Fibroblast of skin of left biceps (primary cell): ENCODE results near the gene CRLF3.
"Not testable (repeated sequence)": the region's sequence is repeated elsewhere in the genome, so short reads cannot be mapped to it uniquely, and the experiment has no call there.

ENCODE experiments used
- DNase-seq, 2 experiments: peaks; one replicate each; pipeline ENCODE4 v3.0.0-alpha.2; 2013; ENCODE audit warnings: low read depth in 2 of 2

The CRLF3 gene

DNA sequence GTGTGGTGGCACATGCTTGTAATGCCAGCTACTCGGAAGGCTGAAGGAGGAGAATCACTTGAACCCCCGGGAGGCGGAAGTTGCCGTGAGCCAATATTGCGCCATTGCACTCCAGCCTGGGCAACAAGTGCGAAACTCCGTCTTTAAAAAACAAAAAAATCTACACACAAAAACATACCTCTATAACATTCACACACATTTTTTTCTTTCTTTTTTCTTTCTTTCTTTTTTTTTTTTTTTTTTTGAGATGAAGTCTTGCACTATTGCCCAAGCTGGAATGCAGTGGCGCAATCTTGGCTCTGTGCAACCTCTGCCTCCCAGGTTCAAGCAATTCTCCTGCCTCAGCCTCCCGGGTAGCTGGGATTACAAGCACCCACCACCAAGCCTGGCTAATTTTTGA lies 9.6 kb downstream of the CRLF3 start:
- DNase-seq: not testable (repeated sequence)

DNA sequence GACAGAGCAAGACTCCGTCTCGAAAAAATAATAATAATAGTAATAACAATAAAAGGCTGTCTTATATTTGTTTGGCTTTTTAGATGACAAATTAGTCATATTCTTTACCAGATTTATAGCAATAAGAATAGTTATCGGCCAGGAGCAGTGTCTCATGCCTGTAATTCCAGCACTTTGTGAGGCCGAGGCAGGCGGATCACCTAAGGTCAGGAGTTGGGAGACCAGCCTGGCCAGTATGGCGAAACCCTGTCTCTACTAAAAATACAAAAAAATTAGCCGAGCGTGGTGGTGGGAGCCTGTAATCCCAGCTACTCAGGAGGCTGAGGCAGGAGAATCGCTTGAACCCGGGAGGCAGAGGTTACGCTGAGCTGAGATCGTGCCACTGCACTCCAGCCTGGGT lies 10.3 kb downstream of the CRLF3 start:
- DNase-seq: not testable (repeated sequence)

DNA sequence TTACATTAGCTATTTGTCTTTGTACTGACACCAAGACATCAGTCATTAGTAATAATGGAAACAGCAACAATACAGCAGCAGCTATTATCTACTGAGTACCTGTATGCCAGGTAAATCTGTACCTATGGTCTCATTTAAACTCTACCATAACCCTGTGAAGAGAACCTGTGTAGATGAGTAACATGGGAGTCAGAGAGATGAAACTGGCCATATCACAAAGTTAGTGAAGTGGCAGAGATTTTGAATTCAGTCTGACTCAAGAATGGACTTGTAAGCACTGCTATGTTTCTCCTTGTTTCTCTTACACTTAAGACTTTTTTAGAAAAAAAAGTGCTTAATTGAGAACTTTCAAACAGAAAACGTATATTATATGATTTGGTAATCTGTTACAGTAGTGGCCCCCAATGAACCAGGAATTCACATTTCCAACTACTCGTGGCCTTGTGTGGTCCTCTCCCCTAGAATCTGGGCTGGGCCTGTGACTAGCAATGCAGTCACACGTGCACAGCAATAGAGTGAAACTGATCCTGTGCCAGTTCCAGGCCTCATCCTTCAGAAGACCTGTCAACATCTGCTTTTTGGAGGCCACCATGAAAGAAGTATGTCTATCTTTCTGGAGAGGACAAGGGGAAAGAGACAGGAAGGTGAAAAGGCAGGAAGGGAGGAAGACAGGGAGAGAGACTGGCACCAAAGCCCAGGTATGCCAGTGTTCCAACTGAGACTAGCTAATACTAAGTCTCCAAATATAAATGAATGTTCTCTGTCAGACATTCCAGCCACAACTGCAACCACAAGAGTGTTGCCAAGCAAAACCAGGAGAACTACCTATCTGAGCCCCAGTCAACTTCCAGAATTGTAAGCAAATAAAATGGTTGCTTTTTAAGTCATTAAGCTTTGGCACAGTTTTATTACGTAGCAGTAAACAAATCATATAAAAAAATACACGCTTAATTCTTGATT lies 12.0 kb downstream of the CRLF3 start:
- no peak for DNase-seq

DNA sequence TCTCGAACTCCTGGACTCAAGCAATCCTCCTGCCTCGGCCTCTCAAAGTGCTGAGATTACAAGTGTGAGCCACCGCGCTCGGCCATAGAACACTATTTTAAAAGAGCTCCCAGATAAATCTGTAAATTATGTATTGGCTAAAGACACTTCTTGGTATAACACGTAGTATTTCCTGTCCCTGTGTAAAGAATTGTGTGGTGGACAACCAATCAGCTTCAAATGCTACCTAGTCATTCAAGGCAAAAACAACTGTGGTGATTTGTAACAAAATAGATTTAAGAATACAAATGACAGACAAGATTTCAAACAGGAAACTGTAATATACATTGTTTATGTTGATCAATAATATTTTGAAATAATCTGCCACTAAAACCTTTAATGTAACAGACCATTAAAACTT lies 14.6 kb downstream of the CRLF3 start:
- DNase-seq: no peak

GRCh38 chr17:30808785-30809286 lies 15.7 kb downstream of the CRLF3 start:
- DNase-seq: no peak

- no peak for DNase-seq
Observed at GRCh38 chr17:30807896-30808295, 16.6 kb downstream of the CRLF3 start.

GRCh38 chr17:30805944-30806456 lies 18.5 kb downstream of the CRLF3 start:
- DNase-seq: no peak

GRCh38 chr17:30801671-30802070 lies 22.8 kb downstream of the CRLF3 start:
- DNase-seq: no peak

DNA sequence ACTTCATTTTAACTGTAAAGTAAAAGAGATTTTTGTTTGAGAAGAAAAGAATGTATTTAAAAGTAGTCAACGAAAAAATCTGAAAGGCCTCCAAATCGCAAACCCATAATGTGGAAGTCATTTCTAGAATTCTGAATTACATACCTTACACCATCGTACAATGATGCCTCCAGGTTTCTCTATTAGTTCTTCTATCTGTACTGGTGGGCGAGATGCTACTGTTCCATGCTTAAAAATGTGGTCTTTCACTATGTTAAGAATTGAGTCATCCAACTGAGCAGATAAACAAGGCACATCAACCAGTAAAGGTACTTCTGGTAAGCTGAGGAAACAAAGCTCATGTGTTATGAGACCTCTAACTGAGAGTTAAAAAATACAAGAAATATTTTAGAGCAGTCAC lies 28.5 kb downstream of the CRLF3 start:
- no peak for DNase-seq

GRCh38 chr17:30794372-30794771 lies 30.1 kb downstream of the CRLF3 start:
- no peak for DNase-seq

DNA sequence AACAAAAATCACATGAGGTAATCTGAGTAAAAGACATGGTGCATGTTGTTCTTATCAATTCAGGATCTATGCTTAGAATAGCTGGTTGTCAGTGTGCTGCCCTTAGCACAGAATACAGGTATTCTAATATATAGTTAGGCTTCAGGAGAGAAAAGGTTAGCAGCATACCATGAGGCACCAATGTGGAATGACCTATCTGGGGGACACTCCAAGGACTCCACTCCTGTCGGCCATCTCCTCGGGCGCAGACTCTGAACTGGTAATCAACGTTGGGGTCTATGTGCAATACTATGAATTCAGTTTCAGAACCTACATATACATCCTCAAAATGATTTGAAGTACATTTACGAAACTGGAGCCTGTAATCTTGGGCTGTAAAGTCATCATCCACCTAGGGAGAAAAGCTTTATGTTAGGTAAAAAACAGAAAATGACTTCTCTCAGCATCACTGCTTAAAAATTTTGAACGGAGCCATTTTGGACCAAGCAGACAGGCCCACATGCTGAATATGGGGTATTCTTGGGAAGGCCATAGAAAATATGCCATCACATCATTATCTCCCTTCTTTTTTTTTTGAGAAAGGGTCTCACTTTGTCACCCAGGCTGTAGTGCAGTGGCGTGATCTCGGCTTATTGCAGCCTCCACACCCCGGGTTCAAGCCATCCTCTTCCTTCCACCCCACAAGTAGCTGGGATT lies 31.1 kb downstream of the CRLF3 start:
- DNase-seq: no peak

- DNase-seq: no peak
Observed at GRCh38 chr17:30790279-30790678, 34.2 kb downstream of the CRLF3 start.

GRCh38 chr17:30788918-30789317 lies 35.6 kb downstream of the CRLF3 start:
- peak; percentile 28 to 31 for DNase-seq

DNA sequence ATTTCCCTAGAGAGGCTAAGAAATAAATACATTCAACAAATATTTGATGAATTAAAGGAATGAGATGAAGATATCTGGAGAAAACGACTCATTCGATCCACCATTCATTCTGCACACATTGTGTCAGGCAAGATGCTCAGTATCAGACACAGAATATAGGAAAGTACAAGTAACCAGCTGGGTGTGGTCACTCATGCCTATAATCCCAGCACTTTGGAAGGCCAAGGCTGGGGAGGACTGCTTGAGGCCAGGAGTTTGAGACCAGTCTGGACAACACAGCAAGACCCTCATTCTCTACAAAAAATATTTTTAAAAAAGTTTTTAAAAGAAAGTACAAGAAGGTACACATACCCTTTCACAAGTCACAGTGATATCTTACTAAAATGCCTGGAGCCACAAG lies 42.3 kb downstream of the CRLF3 start:
- no peak for DNase-seq

DNA sequence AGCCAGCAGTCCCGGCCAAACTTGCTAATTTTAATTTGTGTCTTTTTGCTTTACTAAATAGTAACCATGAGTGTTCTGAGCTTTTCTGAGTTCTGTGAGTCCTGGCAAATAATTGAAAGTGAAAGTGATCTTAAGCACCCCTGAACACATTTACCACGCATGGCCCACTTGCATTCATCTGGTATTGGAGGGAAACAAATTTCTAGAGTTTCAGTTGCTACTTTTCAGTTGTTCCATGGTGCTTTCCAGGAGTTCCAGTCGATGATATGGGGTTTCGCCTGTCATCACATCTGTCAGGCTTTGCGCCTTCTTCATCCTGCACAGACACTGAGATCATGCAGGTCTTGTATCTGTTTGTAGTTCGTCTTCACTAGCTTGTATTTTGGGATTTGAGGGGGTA lies 44.1 kb downstream of the CRLF3 start:
- DNase-seq: no peak

GRCh38 chr17:30768771-30769170 lies 55.7 kb downstream of the CRLF3 start:
- not testable (repeated sequence) for DNase-seq

DNA sequence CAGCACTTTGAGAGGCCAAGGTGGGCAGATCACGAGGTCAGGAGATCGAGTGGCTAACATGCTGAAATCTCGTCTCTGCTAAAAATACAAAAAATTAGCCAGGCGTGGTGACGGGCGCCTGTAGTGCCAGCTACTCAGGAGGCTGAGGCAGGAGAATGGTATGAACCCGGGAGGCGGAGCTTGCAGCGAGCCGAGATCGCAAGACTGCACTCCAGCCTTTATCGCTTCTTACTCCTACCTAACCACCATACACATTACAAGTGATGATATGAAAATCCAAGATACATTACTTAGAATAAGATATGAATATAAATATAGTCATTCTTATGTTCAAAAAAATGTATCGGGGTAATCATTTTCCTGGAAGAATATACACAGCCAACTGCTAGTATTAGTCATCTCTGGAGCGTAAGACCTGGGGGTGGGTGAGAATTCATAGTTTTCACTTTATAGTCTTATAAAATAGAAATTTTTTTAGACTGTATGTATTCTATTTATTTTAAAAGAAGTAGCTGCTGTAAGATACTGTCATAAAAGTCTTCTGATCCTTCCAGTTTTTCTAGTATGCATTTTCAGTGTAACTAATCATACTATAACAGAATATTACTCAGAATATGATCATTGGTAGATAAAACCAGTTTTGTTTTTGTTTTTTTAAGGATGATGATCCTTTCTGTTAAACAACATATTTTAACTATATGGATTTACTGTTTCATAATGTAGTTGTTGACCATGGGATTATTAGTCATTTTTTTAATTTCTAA lies 56.7 kb downstream of the CRLF3 start:
- DNase-seq: not testable (repeated sequence)

GRCh38 chr17:30761060-30761459 lies 63.4 kb downstream of the CRLF3 start:
- no peak for DNase-seq

DNA sequence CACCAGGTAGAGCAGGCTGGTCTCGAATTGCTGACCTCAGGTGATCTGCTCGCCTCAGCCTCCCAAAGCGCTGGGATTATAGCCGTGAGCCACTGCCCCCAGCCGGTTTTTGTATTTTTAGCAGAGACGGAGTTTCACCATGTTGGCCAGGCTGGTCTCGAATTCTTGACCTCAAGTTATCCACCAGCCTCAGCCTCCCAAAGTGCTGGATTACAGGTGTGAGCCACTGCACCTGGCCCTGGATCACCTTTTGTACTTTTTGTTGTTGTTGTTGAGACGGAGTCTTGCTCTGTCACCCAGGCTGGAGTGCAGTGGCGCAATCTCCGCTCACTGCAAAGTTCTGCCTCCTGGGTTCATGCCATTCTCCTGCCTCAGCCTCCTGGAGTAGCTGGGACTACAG lies 71.2 kb downstream of the CRLF3 start:
- not testable (repeated sequence) for DNase-seq

- DNase-seq: not testable (repeated sequence)
Observed at GRCh38 chr17:30750982-30751381, 73.5 kb downstream of the CRLF3 start.

DNA sequence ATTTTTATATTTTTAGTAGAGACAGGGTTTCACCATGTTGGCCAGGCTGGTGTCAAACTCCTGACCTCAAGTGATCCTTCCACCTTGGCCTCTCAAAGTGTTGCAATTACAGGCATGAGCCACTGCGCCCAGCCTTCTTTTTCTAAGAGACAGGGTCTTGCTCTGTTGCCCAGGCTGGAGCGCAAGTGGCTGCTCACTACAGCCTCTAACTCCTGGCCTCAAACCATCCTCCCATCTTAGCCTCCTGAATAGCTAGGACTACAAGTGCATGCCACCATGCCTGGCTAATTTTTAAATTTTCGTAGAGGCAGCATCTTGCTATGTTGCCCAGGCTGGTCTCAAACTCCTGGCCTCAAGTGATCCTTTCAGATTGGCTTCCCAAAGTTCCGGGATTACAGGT lies 76.9 kb downstream of the CRLF3 start:
- DNase-seq: not testable (repeated sequence)

DNA sequence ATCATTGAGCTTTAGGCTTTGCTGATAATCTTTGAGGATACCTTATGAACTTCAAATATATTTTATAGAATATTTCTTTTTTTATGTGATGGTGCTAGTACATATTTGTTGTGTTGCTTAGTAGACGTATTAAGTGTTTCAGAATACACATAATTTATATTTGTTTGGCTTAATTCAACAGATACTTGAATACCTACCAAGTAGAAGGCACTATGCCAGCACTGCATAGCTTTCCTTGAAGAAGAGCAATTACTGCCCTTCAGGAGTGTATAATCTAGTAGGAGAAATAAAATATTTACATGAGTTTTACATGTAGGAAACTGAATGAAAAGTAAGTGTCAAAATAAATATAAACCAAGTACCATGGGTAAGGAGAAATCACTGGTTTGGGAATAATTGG lies 81.8 kb downstream of the CRLF3 start:
- not testable (repeated sequence) for DNase-seq
